ENCODE measurements around the gene OR2B2. TPM values are rescaled to one million over a fixed set of nuclear protein-coding genes. Genes with fewer than 3 reads are reported as not detected.

OR2B2 gene
- total RNA-seq, 1 experiment from 2014 or later: not detected

GRCh38 chr6:27889628-27890444, 22.4 kb downstream of the OR2B2 start (continued):
- peak; percentile 59; the same call in 1 of the 2 replicates for TF ChIP-seq ZNF425 (CRISPR knock-in tag; conservative IDR thresholded peaks at IDR 0.05)
- TF ChIP-seq PRRX2 (CRISPR knock-in tag; IDR thresholded peaks at IDR 0.05): peak; percentile 93; the same call in 1 of the 2 replicates
- TF ChIP-seq ATF2 (CRISPR knock-in tag; IDR thresholded peaks at IDR 0.05; ENCODE audit: borderline replicate concordance, low read depth): no peak; the same call in 1 of the 2 replicates
- no peak for TF ChIP-seq E2F4 (CRISPR knock-in tag; IDR thresholded peaks at IDR 0.05; ENCODE audit: borderline replicate concordance, low read depth)
- TF ChIP-seq ARID4B (CRISPR knock-in tag; IDR thresholded peaks at IDR 0.05; ENCODE audit: borderline replicate concordance): peak; percentile 85; the same call in 1 of the 2 replicates
- TF ChIP-seq SMAD3 (CRISPR knock-in tag; IDR thresholded peaks at IDR 0.05; ENCODE audit: borderline replicate concordance): 0 out of 2 replicates have a peak, but pooled peaks have one; percentile 28
- peak; percentile 67; the same call in 1 of the 2 replicates for TF ChIP-seq ZNF671 (CRISPR knock-in tag; IDR thresholded peaks at IDR 0.05)
- no peak for TF ChIP-seq GTF2I (CRISPR knock-in tag; conservative IDR thresholded peaks at IDR 0.05)
- no peak for TF ChIP-seq SP1 (CRISPR knock-in tag; conservative IDR thresholded peaks at IDR 0.05)
- TF ChIP-seq SMAD4 (CRISPR knock-in tag; IDR thresholded peaks at IDR 0.05): 0 out of 2 replicates have a peak, but pooled peaks have one; percentile 3
- peak; percentile 85; the same call in 1 of the 2 replicates for TF ChIP-seq AR (CRISPR knock-in tag; IDR thresholded peaks at IDR 0.05)

- no peak for TF ChIP-seq PRRX2 (CRISPR knock-in tag; IDR thresholded peaks at IDR 0.05)
- no peak for TF ChIP-seq ZNF263 (CRISPR knock-in tag; IDR thresholded peaks at IDR 0.05; ENCODE audit: low read depth)
- TF ChIP-seq NFATC4 (CRISPR knock-in tag; IDR thresholded peaks at IDR 0.05): peak; percentile 30; the same call in 1 of the 2 replicates
- DNase-seq (ENCODE audit: low spot score) (no peak), ATAC-seq (no peak)
- Mint-ChIP-seq H3K9me3 (no peaks in the 10 kb centered on the region), H3K36me3 (peaks cover 8% of the 10 kb centered on the region), H3K4me1 (peaks cover 45% of the 10 kb centered on the region), H3K27me3 (ENCODE audit: low read depth) (no peaks in the 10 kb centered on the region; the same call in 1 of the 2 replicates), H3K4me3 (no peak overlapping the region), H3K27ac (peak overlapping the region; percentile 99)
- ChIA-PET CTCF (interaction anchor here (2.1 to 3.5 kb wide), 2 partner anchors 18 to 22 kb away, joined by 13 to 17 read pairs; a partner anchor contains a TSS), POLR2A (interaction anchor here (0.6 to 3.8 kb wide), 15 partner anchors 10 to 1857 kb away, joined by 3 to 693 read pairs (median 21); a partner anchor contains a TSS)
Observed at GRCh38 chr6:27889275-27889627, 22.9 kb downstream of the OR2B2 start.

Measured in WTC11 (cell line).